Thyroid gland (tissue), 4 donors: ENCODE data around the gene NDUFS4. TPM values are rescaled to one million over a fixed set of nuclear protein-coding genes. Genes with fewer than 3 reads are reported as not detected.

ENCODE experiments used
- DNase-seq, 2 donors: peaks; one replicate each; pipeline ENCODE4 v3.0.0-alpha.2; 2019
- H3K27ac ChIP-seq, 3 donors: fragments of 200-600 bp; sonication (generic); 1 replicate in 2 of 3; 2 replicates in 1 of 3; pipeline ENCODE4 v1.5.1; 2016 to 2019; ENCODE audit warnings: mild to moderate bottlenecking in 1 of 3, moderate library complexity in 1 of 3
- H3K27me3 ChIP-seq: fragments of 200-600 bp; sonication (generic); one replicate; pipeline ENCODE4 v1.5.1; 2019
- H3K36me3 ChIP-seq, 2 donors: fragments of 200-600 bp; sonication (generic); one replicate each; pipeline ENCODE4 v1.5.1; 2016 to 2019
- H3K4me1 ChIP-seq, 2 donors: fragments of 200-600 bp; sonication (generic); one replicate each; pipeline ENCODE4 v1.5.1; 2017 to 2019
- H3K4me3 ChIP-seq, 3 donors: fragments of 200-600 bp; sonication (generic); replicated peaks in 1 of 3; 1 replicate in 2 of 3; 2 replicates in 1 of 3; pipeline ENCODE4 v1.5.1; 2016; ENCODE audit warnings: mild to moderate bottlenecking in 1 of 3
- H3K9me3 ChIP-seq: fragments of 200-600 bp; sonication (generic); one replicate; pipeline ENCODE4 v1.5.1; 2017
- POLR2A ChIP-seq, 2 donors: fragments of 450-650 bp; IDR thresholded peaks; one replicate each; pipeline ENCODE4 v1.6.1; 2017; ENCODE audit warnings: antibody characterized with exemption in 2 of 2, mild to moderate bottlenecking in 2 of 2, moderate library complexity in 1 of 2
- WGBS, 2 donors: methylation state at CpG; one replicate each; pipeline ENCODE4 v1.1.5; 2017; 5-methylcytosine and 5-hydroxymethylcytosine counted together
- intact Hi-C: fragments of 100-400 bp; cut with DNase I; formaldehyde crosslinking; loops from one replicate; pipeline ENCODE4 v1.15.1; 2023
- total RNA-seq, 4 donors: library from RNA; depleted of rRNA; stranded (reverse); fragments of >200 nt; gene quantifications; one replicate each; pipeline ENCODE4 v1.2.3, GENCODE V29; 2016
- TF ChIP-seq, protein P1 (sequence below), 6 experiments: fragments of 200-600 bp in 3 of 6; fragments of 450-650 bp in 3 of 6; sonication (generic) in 3 of 6; IDR thresholded peaks; one replicate each; pipeline ENCODE4 v1.5.1; 2016 to 2019; ENCODE audit warnings: antibody characterized with exemption in 6 of 6, mild to moderate bottlenecking in 2 of 6, inconsistent platforms in 1 of 6, moderate library complexity in 1 of 6

Gene NDUFS4
- total RNA-seq, 4 donors from 2014 or later, result 77.9 to 145 (median 102) TPM

- H3K4me3 ChIP-seq, result no peak overlapping the region
- WGBS, 2 donors, result 95 to 99% methylated on average over 4 of the region's 4 CpGs
- intact Hi-C loops, result no loop called here
- TF ChIP-seq, protein P1, sequence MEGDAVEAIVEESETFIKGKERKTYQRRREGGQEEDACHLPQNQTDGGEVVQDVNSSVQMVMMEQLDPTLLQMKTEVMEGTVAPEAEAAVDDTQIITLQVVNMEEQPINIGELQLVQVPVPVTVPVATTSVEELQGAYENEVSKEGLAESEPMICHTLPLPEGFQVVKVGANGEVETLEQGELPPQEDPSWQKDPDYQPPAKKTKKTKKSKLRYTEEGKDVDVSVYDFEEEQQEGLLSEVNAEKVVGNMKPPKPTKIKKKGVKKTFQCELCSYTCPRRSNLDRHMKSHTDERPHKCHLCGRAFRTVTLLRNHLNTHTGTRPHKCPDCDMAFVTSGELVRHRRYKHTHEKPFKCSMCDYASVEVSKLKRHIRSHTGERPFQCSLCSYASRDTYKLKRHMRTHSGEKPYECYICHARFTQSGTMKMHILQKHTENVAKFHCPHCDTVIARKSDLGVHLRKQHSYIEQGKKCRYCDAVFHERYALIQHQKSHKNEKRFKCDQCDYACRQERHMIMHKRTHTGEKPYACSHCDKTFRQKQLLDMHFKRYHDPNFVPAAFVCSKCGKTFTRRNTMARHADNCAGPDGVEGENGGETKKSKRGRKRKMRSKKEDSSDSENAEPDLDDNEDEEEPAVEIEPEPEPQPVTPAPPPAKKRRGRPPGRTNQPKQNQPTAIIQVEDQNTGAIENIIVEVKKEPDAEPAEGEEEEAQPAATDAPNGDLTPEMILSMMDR (IDR thresholded peaks at IDR 0.05), result no peak
- no peak for TF ChIP-seq POLR2A (IDR thresholded peaks at IDR 0.05)
- H3K27me3 ChIP-seq, result no peaks in the 10 kb centered on the region
- H3K27ac ChIP-seq, result no peak overlapping the region
- H3K36me3 ChIP-seq, result no peaks in the 10 kb centered on the region
- H3K9me3 ChIP-seq, result no peaks in the 10 kb centered on the region
- no peak for DNase-seq
- no peaks in the 10 kb centered on the region for H3K4me1 ChIP-seq
These were observed 18.4 kb downstream of the NDUFS4 start for GRCh38 chr5:53578854-53579253.

- Histone ChIP-seq H3K27ac (no peak overlapping the region), H3K4me3 (no peak overlapping the region), H3K36me3 (no peaks in the 10 kb centered on the region), H3K4me1 (no peaks in the 10 kb centered on the region), H3K27me3 (no peaks in the 10 kb centered on the region), H3K9me3 (no peaks in the 10 kb centered on the region)
- 94 to 97% methylated on average over 7 of the region's 7 CpGs for WGBS, 2 donors
- TF ChIP-seq POLR2A (IDR thresholded peaks at IDR 0.05), result no peak
- TF ChIP-seq, protein P1 (IDR thresholded peaks at IDR 0.05), result no peak
- no peak for DNase-seq
- intact Hi-C loops, result no loop called here
These were observed 20.1 kb downstream of the NDUFS4 start for GRCh38 chr5:53580547-53580946.

DNA sequence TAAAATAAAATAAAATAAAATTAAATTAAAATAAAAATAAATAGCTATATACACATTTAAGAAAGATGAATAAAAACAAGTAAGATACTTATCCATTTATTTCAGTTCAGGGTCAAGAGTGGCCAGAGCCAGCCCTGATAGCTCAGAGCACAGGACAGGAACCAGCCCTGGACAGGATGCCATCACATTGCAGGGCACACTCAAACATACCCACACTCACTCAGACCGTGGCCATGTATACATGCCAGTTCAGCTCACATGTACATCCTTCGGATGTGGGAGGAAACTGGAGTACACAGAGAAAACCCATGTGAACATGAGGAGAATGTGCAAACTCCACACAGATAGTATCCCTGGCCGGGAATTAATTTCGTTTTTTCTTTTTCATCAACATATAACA lies 21.8 kb downstream of the NDUFS4 start:
- TF ChIP-seq, protein P1 (IDR thresholded peaks at IDR 0.05), result no peak
- TF ChIP-seq POLR2A (IDR thresholded peaks at IDR 0.05), result no peak
- WGBS, 2 donors, result 87 to 96% methylated on average over 4 of the region's 4 CpGs
- no peaks in the 10 kb centered on the region for H3K27me3 ChIP-seq
- intact Hi-C loops, result no loop called here
- H3K4me1 ChIP-seq, result no peaks in the 10 kb centered on the region
- H3K4me3 ChIP-seq, result no peak overlapping the region
- DNase-seq, result no peak
- H3K36me3 ChIP-seq, result no peaks in the 10 kb centered on the region
- no peak overlapping the region for H3K27ac ChIP-seq
- no peaks in the 10 kb centered on the region for H3K9me3 ChIP-seq

- Histone ChIP-seq H3K27ac (no peak overlapping the region), H3K4me1 (peaks cover 0 to 4% of the 10 kb centered on the region in 2 donors), H3K36me3 (no peaks in the 10 kb centered on the region), H3K27me3 (no peaks in the 10 kb centered on the region), H3K4me3 (no peak overlapping the region), H3K9me3 (no peaks in the 10 kb centered on the region)
- 96 to 98% methylated on average over 1 of the region's 1 CpG for WGBS, 2 donors
- intact Hi-C loops, result no loop called here
- TF ChIP-seq, protein P1 (IDR thresholded peaks at IDR 0.05), result no peak
- no peak for TF ChIP-seq POLR2A (IDR thresholded peaks at IDR 0.05)
- no peak for DNase-seq
These were observed 30.3 kb downstream of the NDUFS4 start for GRCh38 chr5:53590759-53591158.

- H3K4me1 ChIP-seq, result peaks cover 0 to 4% of the 10 kb centered on the region in 2 donors
- no peak overlapping the region for H3K4me3 ChIP-seq
- 98% methylated on average over 1 of the region's 1 CpG for WGBS, 2 donors
- TF ChIP-seq POLR2A (IDR thresholded peaks at IDR 0.05), result no peak
- TF ChIP-seq, protein P1 (IDR thresholded peaks at IDR 0.05), result no peak
- H3K27me3 ChIP-seq, result no peaks in the 10 kb centered on the region
- no peaks in the 10 kb centered on the region for H3K36me3 ChIP-seq
- H3K9me3 ChIP-seq, result no peaks in the 10 kb centered on the region
- intact Hi-C loops, result no loop called here
- no peak overlapping the region for H3K27ac ChIP-seq
- DNase-seq, result no peak
These were observed 34.0 kb downstream of the NDUFS4 start for GRCh38 chr5:53594419-53594818.
